Measurements from ENCODE around the gene ARHGAP26. TPM values are rescaled to one million over a fixed set of nuclear protein-coding genes. Genes with fewer than 3 reads are reported as not detected.

The ARHGAP26 gene
- total and polyA plus RNA-seq, 2 of the 4 experiments (the other 2 are of a cell fraction): 0.54 to 0.56 TPM

GRCh38 chr5:142851731-142852130 lies 81.6 kb downstream of the ARHGAP26 start:
- 71% methylated on average over 2 of the region's 4 CpGs; no CpG with 5 or more reads in 1 of the 2 experiments for WGBS, 2 experiments (ENCODE audit: extremely low coverage in 2 of 2, insufficient read length in 1 of 2)
- Histone ChIP-seq H4K5ac (ENCODE audit: low read depth, low read length) (no peak overlapping the region), H3K14ac (replicated peaks; ENCODE audit: low read depth, low read length) (no peak overlapping the region), H3K9me1 (ENCODE audit: insufficient read depth, low read length) (no peaks in the 10 kb centered on the region), H3K27me3 (ENCODE audit: control insufficient read depth, insufficient read depth, low read length) (peaks cover 12% of the 10 kb centered on the region), H3K23ac (ENCODE audit: low read depth, low read length) (no peak overlapping the region), H2BK15ac (ENCODE audit: low read depth, low read length) (no peak overlapping the region), H2AK9ac (replicated peaks; ENCODE audit: low read depth, low read length, poor library complexity) (no peak overlapping the region), H3K9ac (ENCODE audit: low read depth, low read length) (no peak overlapping the region), H3K36me3 (ENCODE audit: control insufficient read depth, insufficient read depth, low read length) (no peaks in the 10 kb centered on the region), H2BK5ac (ENCODE audit: low read depth, low read length, poor library complexity, severe bottlenecking) (no peak overlapping the region), H4K20me1 (ENCODE audit: insufficient read depth, low read length) (no peaks in the 10 kb centered on the region), H3K4me2 (ENCODE audit: low read depth, low read length) (no peak overlapping the region), H3K4me1 (ENCODE audit: control insufficient read depth, insufficient read depth, low read length) (0 out of 2 replicates have a peak, but pooled peaks cover 2% of the 10 kb centered on the region), H2BK120ac (ENCODE audit: low read depth, low read length) (no peak overlapping the region), H3K9me3 (ENCODE audit: control insufficient read depth, insufficient read depth, low read length) (no peaks in the 10 kb centered on the region), H3K18ac (ENCODE audit: low read depth, low read length) (no peak overlapping the region), H2BK20ac (ENCODE audit: low read depth, low read length) (no peak overlapping the region), H3K56ac (ENCODE audit: extremely low read depth, insufficient read depth, low read length) (no peak overlapping the region), H3K4ac (ENCODE audit: low read depth, low read length) (no peak overlapping the region), H3K27ac (ENCODE audit: insufficient read depth, low read length) (no peak overlapping the region), H3K4me3 (ENCODE audit: insufficient read depth, low read depth, low read length) (no peak overlapping the region), H3K79me1 (ENCODE audit: low read depth in 1 of 2, low read length in 2 of 2) (no peaks in the 10 kb centered on the region), H2AFZ (replicated peaks; ENCODE audit: low read length, poor library complexity) (no peak overlapping the region), H4K91ac (ENCODE audit: insufficient read depth, low read depth, low read length) (no peak overlapping the region), H4K8ac (ENCODE audit: low read depth in 2 of 2, low read length in 2 of 2) (no peak overlapping the region), H2AK5ac (ENCODE audit: low read depth, low read length) (no peak overlapping the region)
- no peak for DNase-seq
- no TSS peak for BruUV-seq (replicated peaks)
- intact Hi-C loops (cut with micrococcal nuclease) (no loop called here), dilution Hi-C loops (cut with HindIII; ENCODE audit: low sequenced_read_pairs, unreplicated experiment) (no loop called here), in situ Hi-C loops (cut with MboI; ENCODE audit: low sequenced_read_pairs) (no loop called here)
- ChIA-PET CTCF (interaction anchor here (2.1 kb wide), 1 partner anchor 139 kb away, joined by 6 read pairs; no protein-coding TSS in a partner anchor), POLR2A (ENCODE audit: unreplicated experiment) (no interaction called here)
- ATAC-seq (ENCODE audit: low read depth): no peak
- TF ChIP-seq MAFK (IDR thresholded peaks at IDR 0.05; ENCODE audit: low read depth, low read length): no peak
- no peak for TF ChIP-seq ELK1 (IDR thresholded peaks at IDR 0.05; ENCODE audit: borderline replicate concordance, low read depth, low read length)
- TF ChIP-seq CEBPB (IDR thresholded peaks at IDR 0.05; ENCODE audit: low read depth, low read length): no peak
